Erythroblast (primary cell): ENCODE results near the gene GH2.
A peak's percentile ranks its signal among the peaks of the same experiment; 100 is the strongest.

ENCODE experiments used
- DNase-seq, 2 experiments: peaks; one replicate each; lab custom pipeline; 2025; lab: John Stamatoyannopoulos, UW
- GATA1 ChIP-seq: IDR thresholded peaks from 2 replicates; pipeline ENCODE4 v1.6.1; 2011; ENCODE audit warnings: low read depth, mild to moderate bottlenecking, control low read depth, low read length, moderate library complexity
- POLR2A ChIP-seq: IDR thresholded peaks from 2 replicates; pipeline ENCODE4 v1.6.1; 2011; ENCODE audit warnings: mild to moderate bottlenecking, low read length

The GH2 gene

GRCh38 chr17:63855185-63855584 lies 26.6 kb downstream of the GH2 start:
- DNase-seq: no peak
- TF ChIP-seq POLR2A: no peak
- no peak for TF ChIP-seq GATA1

DNA sequence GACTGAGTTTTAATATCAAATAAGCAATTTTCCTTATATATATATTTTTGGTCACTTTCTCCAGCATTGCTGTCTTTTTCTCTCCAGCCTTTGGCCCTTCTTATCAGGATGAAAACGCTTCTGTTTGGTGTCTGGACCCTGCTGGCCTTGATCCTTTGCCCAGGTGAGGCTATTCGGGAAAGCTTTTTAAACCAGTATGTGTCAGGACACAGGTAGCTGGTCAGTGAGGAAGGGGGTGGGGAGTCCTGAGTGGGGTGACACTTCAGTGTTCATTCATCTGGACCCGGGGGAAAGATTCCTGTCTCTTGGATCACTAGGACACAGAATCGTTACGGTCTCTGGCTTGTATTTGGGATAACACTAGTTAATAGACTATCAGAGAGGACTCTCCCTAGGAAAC lies 27.0 kb downstream of the GH2 start:
- DNase-seq: no peak
- TF ChIP-seq GATA1 (no peak), POLR2A (no peak)

DNA sequence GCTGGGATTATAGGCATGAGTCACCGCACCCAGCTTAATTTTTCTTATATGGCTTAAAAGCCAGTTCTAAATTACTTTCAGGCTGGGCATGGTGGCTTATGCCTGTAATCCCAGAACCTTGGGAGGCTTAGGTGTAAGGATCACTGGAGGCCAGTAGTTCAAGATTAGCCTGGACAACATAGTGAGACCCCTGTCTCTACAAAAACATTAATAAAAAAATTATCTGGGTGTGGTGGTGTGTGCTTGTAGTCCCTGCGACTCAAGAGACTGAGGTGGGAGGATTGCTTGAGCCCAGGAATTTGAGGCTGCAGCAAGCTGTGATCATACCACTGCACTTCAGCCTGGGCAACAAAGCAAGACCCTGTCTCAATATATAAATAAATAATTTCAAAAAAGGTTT lies 28.5 kb downstream of the GH2 start:
- no peak for DNase-seq
- TF ChIP-seq GATA1 (no peak), POLR2A (no peak)

- DNase-seq: no peak
- no peak for TF ChIP-seq GATA1
- no peak for TF ChIP-seq POLR2A
Measured at GRCh38 chr17:63850401-63850800, 31.3 kb downstream of the GH2 start.

- peak; percentile 97 to 98 for DNase-seq
- TF ChIP-seq GATA1 (no peak), POLR2A (no peak)
Measured at GRCh38 chr17:63848834-63849689, 32.7 kb downstream of the GH2 start.

- TF ChIP-seq GATA1 (no peak), POLR2A (no peak)
- DNase-seq: no peak
Measured at GRCh38 chr17:63847525-63848249, 34.1 kb downstream of the GH2 start.

GRCh38 chr17:63845509-63845908 lies 36.2 kb downstream of the GH2 start:
- no peak for DNase-seq
- TF ChIP-seq GATA1 (no peak), POLR2A (no peak)

- TF ChIP-seq POLR2A (no peak), GATA1 (no peak)
- DNase-seq: peak in 1 of 2 experiments; percentile 46
Measured at GRCh38 chr17:63843910-63844677, 37.6 kb downstream of the GH2 start.

GRCh38 chr17:63843387-63843888 lies 38.3 kb downstream of the GH2 start:
- DNase-seq: peak; percentile 61 to 64

DNA sequence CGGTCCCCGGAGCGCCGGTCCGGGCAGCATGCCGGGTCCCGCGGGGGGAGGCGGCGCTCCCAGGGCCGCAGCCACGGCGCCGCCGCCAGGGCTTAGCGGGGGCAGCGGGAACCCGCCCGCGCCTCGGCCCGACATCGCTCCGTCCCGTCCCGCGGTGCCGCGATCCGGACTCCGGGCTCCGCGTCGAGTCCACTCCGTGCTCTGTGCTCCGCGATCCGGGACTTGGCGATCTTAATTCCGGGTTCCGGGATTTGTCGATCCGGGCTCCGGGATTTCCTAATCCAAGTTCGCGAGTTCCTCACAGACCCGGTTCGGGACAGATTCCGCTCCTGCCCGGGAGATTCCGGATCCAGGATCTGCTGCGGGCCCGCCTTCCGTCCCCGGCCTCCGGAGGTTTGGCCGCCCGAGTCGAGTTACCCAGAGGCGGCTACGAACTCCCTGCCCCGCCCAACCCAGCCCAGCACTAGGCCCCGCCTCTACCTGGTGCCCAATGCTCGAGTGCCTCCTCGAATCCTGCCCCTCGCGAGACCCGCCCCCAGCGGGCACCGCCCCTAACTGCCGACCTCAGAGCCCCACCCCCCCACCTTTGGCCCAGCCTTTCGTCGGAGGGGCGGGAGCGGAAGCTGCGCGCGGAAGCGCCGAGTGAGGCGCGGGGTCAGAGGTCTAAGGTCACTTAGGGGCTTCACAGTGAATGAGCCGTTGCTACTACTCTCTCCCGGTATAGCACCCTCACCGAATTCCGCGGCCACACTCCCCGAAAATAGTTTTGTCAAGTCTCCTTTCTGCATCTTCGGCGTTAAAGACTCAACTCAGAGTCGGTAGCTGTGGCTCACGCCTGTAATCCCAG lies 39.0 kb downstream of the GH2 start, which contains the start of gene SMARCD2:
SMARCD2 (minus strand) TSS at position 146 of the 847 bp plus-strand sequence; CDS start at position 135, 11 bp downstream.
- DNase-seq: peak; percentile 99
- no peak for TF ChIP-seq GATA1
- TF ChIP-seq POLR2A: peak; percentile 62

DNA sequence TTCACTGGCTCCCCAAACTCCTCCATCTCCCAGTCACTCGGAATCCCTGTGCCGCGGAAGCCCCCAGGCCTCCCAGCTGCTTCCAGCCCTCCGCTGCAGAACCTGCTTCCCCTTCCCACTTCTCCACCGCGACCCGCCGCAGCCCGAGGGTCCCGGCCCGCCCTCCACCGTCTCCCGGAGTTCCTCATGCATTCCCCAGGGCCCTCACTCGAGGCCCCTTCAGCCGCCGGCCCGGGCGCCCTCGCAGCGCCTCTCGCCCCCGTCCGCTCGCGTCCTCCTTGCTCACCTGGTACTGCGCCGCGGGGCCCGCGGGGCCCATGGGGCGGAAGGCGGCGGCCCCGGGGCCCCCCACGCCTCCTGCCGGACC lies 39.6 kb downstream of the GH2 start:
- no peak for DNase-seq
- TF ChIP-seq GATA1: no peak
- no peak for TF ChIP-seq POLR2A

GRCh38 chr17:63841350-63842172 lies 40.2 kb downstream of the GH2 start:
- no peak for TF ChIP-seq POLR2A
- no peak for TF ChIP-seq GATA1
- DNase-seq: peak in 1 of 2 experiments; percentile 61
